HTR-8/SVneo (cell line): Measurements from ENCODE around the gene NOP14.
"Not testable (repeated sequence)": the region's sequence is repeated elsewhere in the genome, so short reads cannot be mapped to it uniquely, and the experiment has no call there.

Source experiments
- DNase-seq: peaks from one replicate; pipeline ENCODE4 v3.0.0; 2011; ENCODE audit warnings: low spot score, mixed read lengths; ENCODE audit not compliant: insufficient read length
- FAIRE-seq: peaks from 2 replicates; lab custom pipeline; 2011; peaks lifted over from hg19 to GRCh38; lab: Jason Lieb, UNC

NOP14 gene

DNA sequence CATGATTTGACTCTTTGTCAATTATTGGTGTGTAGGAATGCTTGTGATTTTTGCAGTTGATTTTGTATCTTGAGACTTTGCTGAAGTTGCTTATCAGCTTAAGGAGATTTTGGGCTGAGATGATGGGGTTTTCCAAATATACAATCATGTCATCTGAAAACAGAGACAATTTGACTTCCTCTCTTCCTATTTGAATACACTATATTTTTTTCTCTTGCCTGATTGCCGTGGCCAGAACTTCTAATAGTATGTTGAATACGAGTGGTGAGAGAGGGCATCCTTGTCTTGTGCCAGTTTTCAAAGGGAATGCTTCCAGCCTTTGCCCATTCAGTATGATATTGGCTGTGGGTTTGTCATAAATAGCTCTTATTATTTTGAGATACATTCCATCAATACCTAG is 44.9 kb downstream of the NOP14 start:
- not testable (repeated sequence) for DNase-seq, FAIRE-seq

DNA sequence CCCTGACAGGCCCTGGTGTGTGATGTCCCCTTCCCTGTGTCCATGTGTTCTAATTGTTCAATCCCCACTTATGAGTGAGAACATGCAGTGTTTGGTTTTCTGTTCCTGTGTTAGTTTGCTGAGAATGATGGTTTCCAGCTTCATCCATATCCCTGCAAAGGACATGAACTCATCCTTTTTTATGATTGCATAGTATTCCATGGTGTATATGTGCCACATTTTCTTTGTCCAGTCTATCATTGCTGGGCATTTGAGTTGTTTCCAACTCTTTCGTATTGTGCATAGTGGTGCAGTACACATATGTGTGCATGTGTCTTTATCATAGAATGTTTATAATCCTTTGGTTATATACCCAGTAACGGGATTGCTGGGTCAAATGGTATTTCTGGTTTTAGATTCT is 46.5 kb downstream of the NOP14 start:
- DNase-seq, FAIRE-seq: not testable (repeated sequence)

DNA sequence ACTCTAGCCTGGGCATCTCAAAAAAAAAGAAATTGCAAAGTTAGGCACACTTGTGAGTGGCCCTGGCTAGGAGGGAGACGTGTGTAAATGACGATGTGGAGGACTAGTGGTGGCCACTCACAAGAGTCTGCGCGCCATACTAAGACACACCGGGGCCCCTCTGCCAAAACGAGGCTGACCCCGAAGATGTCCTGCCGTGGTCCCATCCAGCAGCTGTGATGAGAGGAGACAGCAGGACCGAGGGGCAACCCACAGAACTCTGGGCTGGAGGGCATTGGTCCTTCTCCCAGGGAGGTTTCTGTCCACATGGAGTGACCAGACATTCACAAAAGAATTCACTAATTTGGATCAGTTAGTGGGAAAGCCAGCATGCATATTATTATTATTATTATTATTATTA is 47.4 kb downstream of the NOP14 start:
- DNase-seq, result no peak
- no peak for FAIRE-seq

DNA sequence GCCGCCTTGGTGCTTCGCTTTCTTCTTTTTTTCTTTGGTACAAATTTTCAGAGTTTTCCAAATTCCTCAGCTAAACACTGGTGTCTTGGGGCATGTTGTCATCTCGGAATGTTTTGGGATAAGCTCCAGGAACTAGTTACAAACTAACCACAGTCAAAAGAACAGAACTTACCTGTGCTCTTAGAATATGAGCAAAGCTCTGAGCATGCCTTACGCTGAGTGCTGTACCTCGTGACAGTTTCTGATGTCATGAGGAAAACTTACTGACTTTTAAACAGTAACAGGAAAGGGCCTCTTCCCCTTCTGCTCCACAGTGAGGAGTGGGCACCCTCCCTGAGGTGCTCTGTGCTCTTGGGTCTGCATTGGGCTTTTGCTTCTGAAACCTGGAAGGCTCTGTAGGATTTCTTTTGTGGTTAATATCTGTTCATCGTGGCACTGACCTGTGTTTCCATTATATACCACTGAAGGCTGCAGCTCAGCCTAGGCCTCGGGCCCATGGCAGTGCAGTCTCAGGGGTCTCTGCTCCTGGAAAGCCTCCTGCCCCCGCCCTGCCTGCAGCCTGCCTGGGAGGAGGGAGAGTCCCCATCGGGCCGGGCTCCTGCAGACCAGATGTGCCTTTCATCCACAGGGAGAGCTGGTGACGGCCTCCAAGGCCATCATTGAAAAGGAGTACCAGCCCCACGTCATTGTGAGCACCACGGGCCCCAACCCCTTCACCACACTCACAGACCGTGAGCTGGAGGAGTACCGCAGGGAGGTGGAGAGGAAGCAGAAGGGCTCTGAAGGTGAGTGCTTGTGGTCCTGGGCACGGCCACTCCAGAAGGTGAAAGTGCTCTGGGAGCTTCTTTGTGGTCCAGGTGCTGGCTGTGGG is 48.7 kb downstream of the NOP14 start:
- FAIRE-seq (no peak), DNase-seq (no peak)

DNA sequence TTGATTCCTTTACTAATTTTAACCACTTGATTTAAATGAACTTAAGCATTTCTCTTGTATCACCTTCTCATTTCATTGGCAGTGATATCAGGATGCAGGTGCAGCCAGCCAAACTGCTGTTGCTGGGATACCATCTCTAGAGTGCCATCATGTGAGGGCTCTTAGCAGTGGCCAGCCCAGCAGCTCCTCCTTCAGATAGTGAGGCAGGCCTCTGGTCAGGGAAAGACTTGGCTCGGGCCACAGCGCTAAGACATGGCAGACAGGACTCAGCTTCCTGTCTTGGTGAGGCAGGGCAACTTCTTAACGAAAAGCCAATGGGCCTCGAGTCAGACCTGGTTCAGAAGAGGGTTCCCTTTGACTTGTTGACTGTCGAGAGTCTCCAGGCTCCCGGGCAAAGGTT is 50.0 kb downstream of the NOP14 start:
- no peak for DNase-seq
- no peak for FAIRE-seq

DNA sequence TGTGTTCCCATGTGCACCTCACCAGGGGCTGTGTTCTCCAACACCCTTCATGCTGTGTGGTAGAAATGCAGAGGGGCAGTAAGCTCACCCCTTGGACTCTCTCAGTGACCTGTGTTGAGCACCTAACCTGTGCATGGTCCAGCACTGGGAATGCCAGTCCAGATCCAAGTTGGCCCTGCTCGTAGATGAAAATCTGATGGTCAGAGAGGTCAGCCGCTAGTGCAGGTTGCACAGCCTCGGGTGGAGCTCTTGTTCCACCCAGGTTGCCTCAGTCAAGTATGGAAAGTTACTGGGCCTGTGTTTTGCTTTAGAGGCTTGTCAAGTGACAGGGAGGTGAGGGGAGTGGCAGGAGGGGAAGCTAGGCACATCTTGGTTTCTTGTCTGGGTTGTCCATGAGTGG is 51.3 kb downstream of the NOP14 start:
- FAIRE-seq, result no peak
- DNase-seq, result no peak

DNA sequence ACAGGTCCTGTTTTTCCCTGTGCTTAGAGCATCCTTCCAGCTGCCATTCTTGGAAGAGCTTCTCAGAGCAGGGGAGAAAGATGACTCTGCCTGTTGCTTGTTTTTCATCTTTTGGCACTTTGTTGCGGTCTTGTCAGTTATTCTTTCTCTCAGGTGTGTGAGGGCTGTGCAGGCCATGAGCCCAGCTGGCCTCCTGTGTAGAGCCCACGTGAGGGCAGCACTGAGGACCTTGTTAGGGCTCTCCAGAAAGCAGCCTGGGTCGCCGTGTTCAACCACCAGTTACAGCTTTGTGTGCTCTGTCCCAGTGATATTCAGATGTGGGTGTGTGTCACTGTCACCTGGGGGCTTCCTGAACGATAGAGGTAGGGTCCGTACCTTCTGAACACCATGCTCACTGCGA is 52.8 kb downstream of the NOP14 start:
- DNase-seq (no peak), FAIRE-seq (no peak)

DNA sequence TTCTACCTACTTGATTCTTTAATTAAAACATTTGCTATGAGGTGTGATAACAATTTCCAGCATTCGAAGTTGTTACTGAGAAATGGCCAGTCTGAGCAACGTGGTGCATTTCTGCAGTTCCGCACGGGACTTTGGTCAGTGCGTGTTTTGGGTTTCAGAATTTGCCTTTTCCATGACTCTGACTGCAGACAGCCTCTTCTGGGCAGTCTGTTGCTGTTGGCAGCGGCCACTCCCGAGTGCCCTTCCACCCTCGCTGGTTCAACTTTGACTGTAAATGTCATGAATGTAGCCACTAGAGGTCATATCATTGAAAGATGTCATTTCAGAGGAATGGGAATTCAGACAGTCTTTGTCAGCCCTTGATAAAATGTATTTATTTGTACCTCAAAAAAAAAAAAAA is 53.6 kb downstream of the NOP14 start:
- FAIRE-seq, result no peak
- DNase-seq, result no peak

DNA sequence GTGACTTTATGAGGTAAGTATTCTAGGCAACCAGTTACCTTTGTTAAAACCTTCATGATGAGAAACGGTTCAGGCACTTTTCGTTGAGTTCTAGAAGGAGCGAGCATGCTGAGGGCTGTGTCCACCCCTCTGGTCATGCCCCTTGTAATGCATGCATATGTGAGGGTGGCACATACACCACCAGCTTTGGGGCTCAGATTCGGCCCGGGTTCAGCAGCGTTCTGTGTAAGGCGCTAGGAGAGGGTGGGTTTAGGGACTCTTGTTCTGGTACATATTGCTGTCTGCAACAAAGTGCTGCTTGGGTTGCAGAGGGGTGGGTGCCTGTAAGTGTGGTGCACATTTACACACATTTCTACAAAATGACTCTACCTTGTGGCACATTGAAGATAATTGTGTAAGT is 54.5 kb downstream of the NOP14 start:
- no peak for FAIRE-seq
- DNase-seq, result no peak

DNA sequence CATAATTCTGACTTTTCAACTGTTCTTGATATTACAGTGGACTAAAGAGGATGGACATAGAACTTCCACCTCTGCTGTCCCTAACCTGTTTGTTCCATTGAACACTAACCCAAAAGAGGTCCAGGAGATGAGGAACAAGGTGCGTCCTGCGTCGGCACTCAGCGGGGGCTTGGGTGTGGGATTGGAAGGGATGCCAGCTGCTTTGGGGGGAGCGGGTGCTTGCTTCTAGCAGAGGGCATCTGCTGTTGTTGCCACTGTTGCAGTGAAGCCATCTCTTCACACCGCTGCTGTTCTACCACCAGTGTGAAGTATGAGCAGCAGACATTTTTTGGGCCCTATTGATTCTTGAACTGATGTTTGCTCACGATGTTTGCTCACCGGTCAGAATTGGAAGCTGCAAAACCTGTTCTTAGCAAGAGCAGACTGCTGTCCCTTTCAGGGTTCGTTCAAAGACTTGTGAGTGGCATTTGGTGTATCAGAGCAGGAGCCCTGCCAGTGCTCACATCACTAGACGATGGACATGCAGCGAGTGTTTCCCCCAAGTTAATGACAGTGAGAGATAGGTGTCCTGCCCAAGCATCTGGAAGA is 55.4 kb downstream of the NOP14 start:
- no peak for FAIRE-seq

DNA sequence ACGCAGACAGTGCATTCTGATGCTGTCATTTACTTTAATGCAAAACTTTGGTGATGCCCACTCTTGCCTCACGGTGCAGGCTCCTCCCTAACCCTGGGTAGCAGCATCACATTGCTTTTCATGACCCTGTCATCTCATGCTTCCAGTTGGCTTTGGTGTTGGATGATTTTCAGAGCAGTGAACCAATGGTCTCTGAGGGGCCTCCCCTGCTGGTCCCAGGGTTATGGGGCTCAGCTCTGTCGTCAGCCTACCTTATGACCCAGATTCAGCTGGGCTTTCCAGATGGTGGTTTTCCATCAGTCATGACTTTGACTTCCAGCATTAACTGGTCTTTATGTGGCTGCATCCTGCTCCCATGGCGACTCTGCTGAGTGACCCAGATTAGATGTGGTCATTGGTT is 56.0 kb downstream of the NOP14 start:
- FAIRE-seq (no peak), DNase-seq (no peak)

More for the DNA sequence above, 55.4 kb downstream of the NOP14 start:
- no peak for DNase-seq

DNA sequence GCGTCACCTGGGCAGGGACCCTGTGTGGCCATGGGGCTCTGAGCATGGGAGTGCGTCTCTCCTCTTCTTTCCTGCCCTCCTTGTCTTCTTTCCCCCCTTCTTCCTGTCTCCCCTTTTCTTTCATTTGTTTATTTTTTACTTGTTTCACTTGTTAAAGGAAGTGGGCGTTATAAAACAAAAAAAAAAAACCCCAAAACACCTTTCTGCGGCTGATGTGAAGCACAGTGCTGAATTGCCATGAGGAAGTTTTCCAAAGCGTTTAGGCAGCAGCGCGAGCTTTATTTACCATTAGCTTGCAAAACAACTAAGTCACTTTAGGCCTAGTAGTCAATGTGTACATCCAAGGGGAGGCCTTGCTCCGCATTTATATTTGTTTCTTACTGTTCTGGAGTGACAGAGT is 57.0 kb downstream of the NOP14 start:
- FAIRE-seq (no peak), DNase-seq (no peak)

DNA sequence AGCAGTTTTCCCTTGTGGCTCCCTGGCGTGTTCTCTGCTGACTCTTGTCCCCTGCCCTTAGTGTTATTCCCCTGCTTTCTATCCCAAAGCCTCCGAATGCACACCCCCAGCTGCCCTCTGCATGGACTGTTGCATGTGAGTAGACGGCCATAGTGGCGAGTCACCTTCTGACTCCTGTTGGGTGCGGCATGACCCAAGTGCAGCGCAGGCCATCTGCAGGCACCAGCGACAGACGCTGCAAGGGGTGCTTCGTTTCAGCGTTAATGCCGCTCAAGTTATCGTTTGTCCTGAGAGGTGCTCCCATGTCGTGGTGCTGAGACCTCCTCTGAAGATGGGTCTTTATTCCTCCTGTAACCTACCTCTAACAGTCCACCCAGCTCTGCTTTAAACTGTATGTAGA is 57.7 kb downstream of the NOP14 start:
- no peak for DNase-seq
- FAIRE-seq, result no peak

DNA sequence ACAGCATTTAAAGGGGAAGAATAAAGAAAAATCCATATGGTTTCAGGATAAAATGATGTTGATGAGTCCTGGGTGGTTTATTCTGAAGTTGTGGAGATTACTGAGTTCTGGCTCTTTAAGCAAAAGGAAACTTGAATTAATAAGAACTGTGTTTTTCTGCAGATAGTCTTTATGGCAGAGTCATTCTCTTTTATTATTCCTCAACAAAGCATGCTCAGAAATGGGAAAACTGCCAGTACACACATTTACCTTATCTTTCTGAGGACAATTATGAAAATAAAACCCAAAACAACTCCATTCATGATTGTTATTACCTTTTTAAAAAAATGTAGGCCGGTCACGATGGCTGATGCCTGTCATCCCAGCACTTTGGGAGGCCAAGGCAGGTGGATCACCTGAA is 61.1 kb downstream of the NOP14 start:
- FAIRE-seq (no peak), DNase-seq (no peak)

DNA sequence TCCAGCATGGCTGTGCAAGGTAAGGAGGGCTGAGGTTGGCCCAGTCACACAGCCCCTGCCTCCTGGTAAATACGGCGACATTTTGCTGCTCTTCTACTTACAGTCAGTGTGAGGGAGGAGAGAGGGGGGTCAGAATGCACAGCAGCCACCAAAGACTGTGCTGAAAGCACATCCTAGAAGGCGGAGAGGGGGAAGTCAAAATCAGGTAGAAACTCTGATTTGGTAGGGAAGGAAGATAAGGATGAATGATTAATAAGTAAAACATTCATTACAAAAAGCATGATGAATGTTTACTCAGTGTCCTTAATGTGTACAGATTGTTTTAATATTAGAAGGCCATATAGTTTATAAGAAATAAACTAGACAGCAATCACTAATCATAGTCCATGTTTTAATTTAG is 62.0 kb downstream of the NOP14 start:
- DNase-seq, result no peak
- FAIRE-seq, result no peak

DNA sequence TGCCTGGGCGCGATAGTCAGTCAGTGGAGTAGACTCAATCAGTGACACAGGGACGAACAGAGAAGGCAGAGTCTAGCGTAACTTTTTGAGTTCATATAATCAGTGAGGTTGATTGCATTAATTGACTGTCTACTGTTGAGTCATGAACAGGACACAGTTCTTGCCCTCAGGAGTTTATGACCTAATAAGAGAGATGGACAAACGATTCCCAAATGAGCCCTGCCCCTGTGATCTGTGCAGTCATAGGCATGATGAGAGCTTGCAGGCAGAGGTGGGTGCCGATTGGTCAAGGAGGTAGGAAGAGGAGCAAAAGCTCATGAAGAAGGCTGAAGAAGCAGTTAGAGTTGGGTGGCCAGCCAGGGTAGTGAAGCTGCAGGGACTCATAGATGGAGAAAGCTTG is 62.5 kb downstream of the NOP14 start:
- no peak for DNase-seq
- no peak for FAIRE-seq

DNA sequence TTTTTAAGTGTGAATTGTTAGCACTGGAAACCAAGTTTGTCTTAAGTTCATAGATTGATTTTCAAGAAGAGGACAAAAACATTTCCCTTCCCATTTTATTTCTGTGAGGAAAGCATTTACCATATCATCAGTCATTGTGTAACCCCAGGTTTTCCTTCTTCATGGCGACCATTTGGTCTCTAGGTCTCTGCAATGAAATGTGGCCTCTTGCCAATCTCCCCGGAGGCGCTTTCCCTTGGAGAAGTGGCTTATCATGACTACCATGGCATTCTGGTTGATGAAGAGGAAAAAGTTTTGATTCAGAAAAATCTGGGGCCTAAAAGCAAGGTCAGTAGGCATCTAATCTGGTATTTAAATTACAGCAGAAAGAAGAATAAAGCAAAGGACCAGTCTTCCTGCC is 65.2 kb downstream of the NOP14 start:
- no peak for FAIRE-seq

DNA sequence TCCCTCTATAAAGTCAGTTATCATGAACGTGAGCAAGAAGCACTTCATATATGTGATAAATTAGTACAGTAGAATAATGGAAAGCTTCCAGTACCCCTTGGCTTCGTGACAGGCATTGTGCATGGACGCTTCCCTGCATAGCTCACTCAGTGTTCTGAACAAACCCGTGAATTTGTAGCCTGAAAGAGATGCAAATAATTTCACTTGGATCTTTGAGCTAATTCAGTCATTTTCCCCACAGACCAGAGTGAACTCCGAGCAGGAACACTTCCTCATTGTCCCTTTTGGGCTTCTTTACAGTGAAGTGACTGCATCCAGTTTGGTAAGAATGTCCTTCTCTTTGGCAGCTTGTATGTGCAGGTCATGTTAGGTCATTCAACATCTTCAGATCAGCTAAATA is 69.4 kb downstream of the NOP14 start:
- DNase-seq, result no peak
- FAIRE-seq, result no peak

More for the DNA sequence above, 65.2 kb downstream of the NOP14 start:
- DNase-seq, result no peak

DNA sequence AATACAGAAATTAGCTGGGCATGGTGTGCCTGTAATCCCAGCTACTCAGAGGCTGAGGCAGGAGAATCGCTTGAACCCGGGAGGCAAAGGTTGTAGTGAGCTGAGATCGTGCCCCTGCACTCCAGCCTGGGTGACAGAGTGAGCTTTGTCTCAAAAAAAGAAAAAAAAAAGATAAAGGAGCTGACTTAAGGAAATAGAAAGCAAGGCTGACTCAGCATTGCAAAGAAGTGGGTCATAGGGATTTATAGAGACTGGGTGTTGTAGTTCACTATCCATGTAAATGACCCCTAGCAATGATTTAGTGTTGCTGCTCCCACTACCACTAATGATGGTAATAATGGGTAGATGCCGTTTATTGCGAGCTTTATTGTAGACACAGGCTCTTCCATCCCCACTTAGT is 71.9 kb downstream of the NOP14 start:
- DNase-seq, result no peak
- no peak for FAIRE-seq

DNA sequence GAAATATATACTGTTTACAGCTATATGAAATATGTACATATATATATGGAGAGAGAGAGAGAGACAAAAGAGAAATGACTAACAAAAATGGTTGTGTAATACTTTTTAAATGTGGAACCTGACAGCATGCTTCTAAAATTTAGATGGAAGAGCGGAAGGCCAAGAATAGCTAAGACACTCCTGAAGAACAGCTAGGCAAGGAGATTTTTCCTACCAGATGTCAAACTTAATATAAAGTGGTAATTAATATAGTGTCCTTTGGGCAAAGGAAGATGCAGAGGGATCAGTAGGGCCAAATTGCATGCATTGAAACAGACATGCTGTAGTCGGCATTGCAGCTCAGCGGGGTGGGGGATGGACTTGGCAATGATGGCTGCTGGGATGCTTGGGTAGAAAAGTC is 74.3 kb downstream of the NOP14 start:
- no peak for DNase-seq
- no peak for FAIRE-seq
